SKM-1 treated with dmso at 0.1 percent for 144 hours (cell line): Measurements from ENCODE around the gene POC1B.

Experiments used
- DNase-seq: peaks from one replicate; lab custom pipeline; 2025; ENCODE audit not compliant: unreplicated experiment; lab: John Stamatoyannopoulos, UW

Gene POC1B

GRCh38 chr12:89424389-89424788 is 101.5 kb downstream of the POC1B start:
- DNase-seq: peak; percentile 7

- no peak for DNase-seq
Measured at GRCh38 chr12:89421092-89421835, 104.6 kb downstream of the POC1B start.

GRCh38 chr12:89418228-89418910 is 107.5 kb downstream of the POC1B start:
- DNase-seq: no peak

- DNase-seq: no peak
Measured at GRCh38 chr12:89417246-89417977, 108.4 kb downstream of the POC1B start.

- DNase-seq: no peak
Measured at GRCh38 chr12:89416049-89416792, 109.6 kb downstream of the POC1B start.

- no peak for DNase-seq
Measured at GRCh38 chr12:89414851-89415250, 111.0 kb downstream of the POC1B start.

GRCh38 chr12:89414322-89414721 is 111.5 kb downstream of the POC1B start:
- DNase-seq: no peak

GRCh38 chr12:89413234-89413633 is 112.6 kb downstream of the POC1B start:
- no peak for DNase-seq

GRCh38 chr12:89412665-89413064 is 113.2 kb downstream of the POC1B start:
- no peak for DNase-seq

- DNase-seq: no peak
Measured at GRCh38 chr12:89411846-89412245, 114.0 kb downstream of the POC1B start.

GRCh38 chr12:89411234-89411633 is 114.6 kb downstream of the POC1B start:
- DNase-seq: no peak

- no peak for DNase-seq
Measured at GRCh38 chr12:89405626-89406345, 120.1 kb downstream of the POC1B start.

- DNase-seq: no peak
Measured at GRCh38 chr12:89401433-89402058, 124.3 kb downstream of the POC1B start.

- DNase-seq: no peak
Measured at GRCh38 chr12:89400415-89400814, 125.4 kb downstream of the POC1B start.

- no peak for DNase-seq
Measured at GRCh38 chr12:89395712-89396111, 130.1 kb downstream of the POC1B start.

GRCh38 chr12:89393551-89394121 is 132.2 kb downstream of the POC1B start:
- no peak for DNase-seq

GRCh38 chr12:89392391-89392790 is 133.5 kb downstream of the POC1B start:
- no peak for DNase-seq

GRCh38 chr12:89391726-89392336 is 134.0 kb downstream of the POC1B start:
- no peak for DNase-seq
